Activated T-cell treated with anti-CD3 and anti-CD28 coated beads for 24 hours (primary cell): ENCODE measurements around the gene PLAAT5.

Experiments used
- DNase-seq: peaks from one replicate; pipeline ENCODE4 v3.0.0-alpha.2; 2020; ENCODE audit warnings: low read depth

PLAAT5 gene

GRCh38 chr11:63512816-63513215, 21.8 kb upstream of the PLAAT5 start:
- no peak for DNase-seq

GRCh38 chr11:63511048-63511748, 20.2 kb upstream of the PLAAT5 start:
- DNase-seq, result no peak

DNA sequence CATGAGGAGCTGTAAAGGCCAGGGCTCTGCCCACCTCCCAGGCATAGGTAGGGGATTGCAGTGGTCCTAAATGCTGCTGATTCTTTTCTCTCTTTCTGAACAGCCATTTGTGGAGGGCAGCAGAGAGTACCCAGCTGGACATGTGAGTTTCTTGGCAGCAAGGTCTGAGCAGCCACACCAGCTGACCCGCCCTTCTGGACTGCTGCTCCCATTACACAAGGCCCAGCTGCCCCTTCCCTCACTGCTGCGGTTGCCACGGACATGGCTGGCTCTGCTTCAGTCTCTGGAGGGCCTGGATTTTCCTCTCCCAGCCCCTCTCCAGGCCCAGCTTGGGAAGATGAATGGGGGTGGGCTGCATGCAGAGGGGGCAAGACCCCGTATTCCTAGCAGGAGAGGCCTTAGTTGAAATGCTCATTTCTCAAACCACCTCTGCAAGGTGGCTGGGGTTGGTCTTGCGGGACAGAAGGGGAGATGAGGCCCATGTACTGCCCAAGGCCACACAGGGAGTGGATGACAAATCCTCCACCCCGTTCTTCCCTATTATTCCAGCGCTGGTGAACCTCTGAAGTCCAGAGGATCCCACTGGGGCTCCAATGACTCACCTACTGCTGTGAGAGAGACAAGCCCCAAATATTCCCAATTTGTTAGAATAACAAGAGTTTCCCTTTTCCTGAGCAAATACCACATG, 19.5 kb upstream of the PLAAT5 start:
- no peak for DNase-seq

DNA sequence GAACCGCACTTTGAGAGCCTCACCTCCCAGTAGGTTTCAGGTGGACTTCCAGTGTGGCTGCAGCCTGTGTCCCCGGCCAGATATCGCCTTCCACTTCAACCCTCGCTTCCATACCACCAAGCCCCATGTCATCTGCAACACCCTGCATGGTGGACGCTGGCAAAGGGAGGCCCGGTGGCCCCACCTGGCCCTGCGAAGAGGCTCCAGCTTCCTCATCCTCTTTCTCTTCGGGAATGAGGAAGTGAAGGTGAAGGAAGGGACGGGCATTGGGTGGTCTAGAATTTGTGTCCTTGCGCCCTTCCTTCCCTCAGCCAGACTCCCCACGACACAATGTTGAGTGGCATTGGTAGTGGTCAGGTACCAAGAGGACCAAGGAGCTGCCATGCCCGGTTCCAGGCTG, 17.8 kb upstream of the PLAAT5 start:
- DNase-seq, result no peak

DNA sequence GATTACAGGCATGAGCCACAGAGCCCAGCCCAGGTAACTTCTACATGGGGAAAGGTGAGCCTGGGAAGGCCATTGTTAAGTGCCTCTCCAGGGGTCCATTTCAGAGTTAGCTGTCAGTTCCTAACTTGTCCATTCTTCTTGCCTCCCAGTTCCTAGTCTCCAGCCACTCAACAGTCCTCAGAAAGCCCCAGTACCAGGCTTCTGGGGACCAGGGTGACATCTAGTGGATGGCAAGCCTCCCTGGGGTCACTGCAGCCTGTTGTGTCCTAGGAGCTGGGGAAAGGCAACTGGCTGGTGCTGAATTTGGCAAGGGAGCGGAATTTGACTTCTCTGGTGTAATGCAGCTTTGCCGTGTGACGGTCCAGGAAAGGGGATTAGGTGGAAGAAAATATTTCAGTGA, 17.0 kb upstream of the PLAAT5 start:
- no peak for DNase-seq

DNA sequence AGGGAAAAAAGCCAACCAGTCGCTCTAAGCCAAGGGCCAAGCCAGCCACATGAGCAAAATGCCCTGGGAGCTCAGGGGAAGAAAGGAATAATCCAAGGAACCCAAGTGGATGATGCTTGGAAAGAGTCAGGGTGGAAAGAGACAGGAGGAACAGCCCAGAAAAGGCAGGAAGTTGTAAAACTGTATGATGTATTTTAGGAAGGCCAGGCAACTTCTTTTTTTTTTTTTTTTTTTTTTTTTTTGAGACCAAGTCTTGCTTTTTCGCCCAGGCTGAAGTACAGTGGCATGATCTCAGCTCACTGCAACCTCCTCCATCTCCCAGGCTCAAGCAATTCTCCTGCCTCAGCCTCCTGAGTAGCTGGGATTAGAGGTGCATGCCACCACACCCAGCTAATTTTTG, 16.5 kb upstream of the PLAAT5 start:
- DNase-seq, result no peak

- no peak for DNase-seq
Measured at GRCh38 chr11:63506876-63507275, 15.9 kb upstream of the PLAAT5 start.

DNA sequence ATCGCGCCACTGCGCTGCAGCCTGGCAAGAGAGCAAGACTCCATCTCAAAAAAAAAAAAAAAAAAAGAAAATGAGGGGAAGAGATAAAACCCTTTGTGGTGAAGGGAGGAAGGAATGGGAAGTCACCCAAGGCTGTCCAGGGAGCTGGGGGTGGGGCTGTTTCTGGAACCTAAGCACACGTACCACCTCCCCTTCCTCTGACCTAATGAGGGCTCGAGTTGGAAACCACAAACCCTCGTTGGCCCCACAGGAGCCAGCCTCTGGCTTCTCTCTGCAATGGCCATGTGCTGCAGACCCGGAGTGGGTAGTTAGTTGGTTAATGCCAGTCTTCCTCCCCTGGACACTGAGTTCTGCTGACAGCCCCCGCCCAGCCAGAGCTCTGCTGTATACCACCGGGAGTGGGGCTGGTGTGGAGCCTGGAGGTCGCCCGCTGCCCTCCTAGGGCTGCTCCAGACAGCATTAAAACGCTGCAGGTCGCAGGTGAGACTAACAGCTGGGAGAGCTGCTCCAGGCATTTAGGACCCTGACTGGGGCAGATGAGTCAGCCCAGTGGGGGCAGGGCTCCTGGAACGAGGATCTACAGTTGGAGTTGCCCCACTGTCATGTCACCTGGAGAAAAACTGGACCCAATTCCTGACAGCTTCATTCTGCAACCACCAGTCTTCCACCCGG, 15.0 kb upstream of the PLAAT5 start, which contains the start of gene LGALS12:
TSS of gene LGALS12 (plus strand) at position 228 of the 672 bp plus-strand sequence. CDS start at position 603, 375 bp downstream.
- no peak for DNase-seq

GRCh38 chr11:63504933-63505586, 14.1 kb upstream of the PLAAT5 start:
- DNase-seq, result no peak

DNA sequence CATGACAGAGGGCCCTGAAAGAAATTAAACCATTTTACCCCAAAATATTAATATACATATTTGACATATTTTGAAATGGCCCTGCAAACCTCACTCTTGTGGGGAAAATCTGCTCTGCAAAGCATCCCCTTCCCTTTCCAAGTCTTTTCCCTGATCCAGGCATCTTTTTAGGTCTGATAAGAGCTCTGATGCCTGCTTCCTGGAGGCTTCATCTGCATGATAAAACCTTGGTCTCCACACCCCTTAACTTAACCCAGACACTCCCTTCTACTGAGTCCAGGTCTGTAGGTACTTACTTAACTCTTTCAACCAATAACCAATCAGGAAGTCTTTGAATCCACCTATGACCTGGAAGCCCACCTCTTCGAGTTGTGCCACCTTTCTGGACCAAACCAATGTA, 13.1 kb upstream of the PLAAT5 start:
- no peak for DNase-seq

- no peak for DNase-seq
Measured at GRCh38 chr11:63503492-63503891, 12.5 kb upstream of the PLAAT5 start.

DNA sequence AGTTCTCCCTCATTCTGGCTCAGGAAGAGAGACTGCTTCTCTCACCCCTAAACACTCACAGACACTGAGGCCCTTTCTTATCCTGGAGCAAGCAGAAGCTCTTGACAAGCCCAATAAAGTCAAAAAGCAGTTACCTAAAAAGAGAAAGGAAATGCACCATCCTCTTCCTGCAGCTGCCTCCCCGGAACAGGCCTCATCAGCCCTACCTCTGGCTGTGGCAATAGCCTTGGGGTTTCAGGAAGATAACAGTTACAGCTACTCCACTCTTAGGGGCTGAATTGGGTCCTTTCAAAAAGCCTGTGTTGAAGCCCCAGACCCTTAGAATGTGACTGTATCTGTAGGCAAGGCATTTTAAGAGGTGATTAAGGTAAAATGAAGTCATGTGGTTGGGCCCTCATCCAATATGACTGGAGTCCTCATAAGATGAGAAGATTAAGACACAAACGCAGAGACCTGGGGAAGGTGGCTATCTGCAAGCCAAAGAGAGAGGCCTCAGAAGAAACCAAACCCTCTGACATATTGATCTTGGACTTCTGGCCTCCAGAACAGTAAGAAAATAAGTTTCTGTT, 11.4 kb upstream of the PLAAT5 start:
- no peak for DNase-seq

DNA sequence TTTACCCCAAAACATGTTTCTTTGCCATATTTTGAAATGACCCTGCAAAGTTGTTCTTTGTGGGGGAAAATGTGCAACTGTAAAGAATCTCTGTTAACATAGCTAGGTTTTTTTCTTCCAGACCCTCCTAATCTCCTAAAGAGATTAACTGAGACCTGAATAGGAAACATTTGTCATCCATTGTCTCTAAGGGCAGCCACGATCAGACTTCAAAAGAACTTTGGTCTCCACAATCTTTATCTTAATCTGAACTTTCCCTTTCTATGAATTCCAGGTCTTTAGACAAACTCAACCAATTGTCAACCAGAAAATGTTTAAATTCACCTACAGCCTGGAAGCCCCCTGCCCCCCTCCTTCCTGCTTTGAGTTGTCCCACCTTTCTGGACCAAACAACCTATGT, 10.3 kb upstream of the PLAAT5 start:
- DNase-seq, result no peak

GRCh38 chr11:63499874-63500273, 8.9 kb upstream of the PLAAT5 start:
- no peak for DNase-seq

DNA sequence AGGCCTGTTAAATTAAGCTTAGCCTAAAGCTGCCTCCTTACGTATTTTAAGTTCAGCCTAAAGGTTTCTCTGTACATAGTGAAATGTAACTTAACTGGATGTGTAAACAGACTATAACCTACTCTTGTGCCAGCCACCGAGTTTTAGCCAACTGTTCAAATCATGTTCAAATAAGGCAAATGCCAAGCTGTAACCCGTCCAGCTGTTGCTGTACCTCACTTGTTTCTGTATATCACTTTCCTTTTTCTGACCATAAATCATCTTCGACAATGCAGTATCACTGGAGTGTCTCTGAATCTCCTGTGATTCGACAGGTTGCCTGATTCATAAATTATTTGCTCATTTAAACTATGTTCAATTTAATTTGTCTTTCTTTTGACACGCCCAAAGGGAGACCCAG, 4.0 kb upstream of the PLAAT5 start:
- no peak for DNase-seq

DNA sequence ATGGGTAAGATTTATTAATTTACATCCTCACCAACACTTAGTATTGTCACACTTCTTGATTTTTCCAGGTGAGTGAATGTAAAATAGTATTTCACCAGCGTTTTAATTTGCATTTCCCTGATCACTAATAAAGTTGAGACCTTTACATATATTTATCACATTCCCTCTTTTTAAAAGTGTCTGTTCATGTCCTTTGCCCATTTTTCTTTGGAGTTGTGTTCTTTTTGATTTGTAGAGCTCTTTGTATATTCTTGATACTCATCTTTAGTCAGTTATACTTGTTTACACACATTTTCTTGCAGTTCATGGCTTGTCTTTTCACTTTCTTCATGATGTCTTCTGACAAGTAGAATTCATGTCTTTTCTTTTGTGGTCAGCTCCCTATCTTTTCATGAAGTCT, 2.2 kb upstream of the PLAAT5 start:
- no peak for DNase-seq

GRCh38 chr11:63492441-63492840, 1.5 kb upstream of the PLAAT5 start:
- DNase-seq, result no peak

DNA sequence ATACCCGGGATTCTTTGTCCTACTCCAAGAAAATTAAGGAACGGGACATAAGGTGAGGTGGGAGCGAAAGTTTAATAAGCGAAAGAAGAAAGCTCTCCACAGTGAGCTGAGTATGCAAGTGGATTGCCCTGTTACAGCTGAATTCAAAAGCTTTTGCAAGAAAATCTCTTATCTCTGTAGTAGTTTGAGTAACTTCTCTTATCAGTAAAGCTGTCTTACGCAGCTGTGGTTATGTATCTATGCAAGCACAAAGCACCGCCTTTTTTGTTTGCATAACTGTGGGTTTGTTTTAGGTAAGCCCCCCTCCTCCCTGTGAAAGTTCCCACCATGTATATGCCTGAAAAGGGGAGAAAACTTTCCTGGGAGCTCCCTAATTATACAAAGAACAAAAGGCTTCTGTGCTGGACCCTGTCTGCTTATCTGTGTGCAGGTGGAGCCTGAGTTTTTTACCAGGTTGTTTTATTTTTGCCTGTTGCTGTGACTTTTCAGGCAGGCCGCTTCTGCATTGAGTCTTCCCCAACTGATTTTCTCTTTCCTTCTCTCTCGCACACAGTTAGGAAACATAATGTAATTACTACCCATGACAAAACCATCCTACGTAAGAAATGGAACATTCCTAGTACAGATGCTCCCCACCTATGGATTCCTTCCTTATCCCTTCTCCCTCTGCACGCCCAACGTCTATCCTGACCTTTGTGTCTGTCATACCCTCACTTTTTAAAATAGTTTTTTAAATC, 837 bp upstream of the PLAAT5 start:
- DNase-seq, result no peak

DNA sequence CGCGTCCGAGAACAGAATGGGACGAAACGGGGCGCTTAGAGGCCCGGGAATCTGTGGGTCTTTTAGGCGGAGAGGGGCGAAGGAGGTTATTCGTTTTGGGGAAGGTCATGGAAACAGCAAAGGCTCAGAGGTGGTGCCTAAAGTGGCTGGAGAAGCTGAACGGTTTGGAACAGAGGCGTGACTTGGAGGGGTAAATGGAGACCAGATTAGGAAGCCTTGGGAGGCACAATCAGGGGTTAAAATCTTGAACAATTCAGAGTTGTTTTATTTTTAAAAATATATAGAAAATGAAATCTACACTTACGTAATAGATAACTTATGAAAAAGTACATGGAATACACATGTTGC, 247 bp upstream of the PLAAT5 start:
- no peak for DNase-seq

GRCh38 chr11:63489879-63490278, 1.1 kb downstream of the PLAAT5 start:
- DNase-seq, result no peak

DNA sequence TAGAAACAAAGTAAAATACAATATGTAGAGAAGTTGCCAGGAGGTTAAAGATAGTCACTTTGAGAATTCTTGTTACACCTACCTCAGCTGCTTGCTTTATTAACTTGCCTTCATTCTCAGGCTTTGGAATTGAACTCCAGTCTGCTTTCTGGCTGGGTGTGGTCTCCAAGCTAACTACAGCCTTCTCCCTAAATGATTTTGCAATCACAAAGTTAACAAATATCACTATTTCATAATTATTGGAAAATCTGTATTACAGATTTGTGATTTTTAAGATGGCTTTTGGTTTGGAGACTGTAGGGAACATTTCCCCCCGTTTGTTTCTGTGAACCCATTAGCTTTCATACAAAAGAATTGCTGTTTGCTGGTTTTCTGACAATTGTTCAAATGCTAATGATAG, 2.2 kb downstream of the PLAAT5 start:
- DNase-seq, result no peak

DNA sequence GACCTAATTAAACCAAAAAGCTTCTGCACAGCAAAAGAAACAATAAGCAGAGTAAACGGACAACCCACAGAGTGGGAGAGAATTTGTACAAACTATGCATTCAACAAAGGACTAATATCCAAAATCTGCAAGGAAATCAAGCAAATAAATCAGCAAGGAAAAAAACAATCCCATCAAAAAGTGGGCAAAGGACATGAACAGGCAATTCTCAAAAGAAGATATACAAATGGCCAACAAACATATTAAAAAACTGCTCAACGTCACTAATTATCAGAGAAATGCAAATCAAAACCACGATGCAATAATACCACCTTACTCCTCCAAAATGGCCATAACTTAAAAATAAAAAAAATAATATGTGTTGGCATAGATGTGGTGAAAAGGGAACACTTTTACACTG, 5.2 kb downstream of the PLAAT5 start:
- no peak for DNase-seq
